Measurements from ENCODE around the gene PSMD13.

Gene PSMD13

GRCh38 chr11:290621-291231 lies 54.0 kb downstream of the PSMD13 start:
- no peak for DNase-seq

GRCh38 chr11:291281-292210 lies 54.8 kb downstream of the PSMD13 start:
- DNase-seq: no peak

GRCh38 chr11:292211-293121 lies 55.7 kb downstream of the PSMD13 start:
- DNase-seq: no peak

GRCh38 chr11:293271-293851 lies 56.6 kb downstream of the PSMD13 start:
- DNase-seq: no peak

- no peak for DNase-seq
Observed at GRCh38 chr11:293852-294661, 57.3 kb downstream of the PSMD13 start.

- DNase-seq: no peak
Observed at GRCh38 chr11:294780-295179, 58.0 kb downstream of the PSMD13 start.

GRCh38 chr11:295351-296170 lies 58.8 kb downstream of the PSMD13 start:
- no peak for DNase-seq

- no peak for DNase-seq
Observed at GRCh38 chr11:296171-297050, 59.6 kb downstream of the PSMD13 start.

GRCh38 chr11:297051-297585 lies 60.3 kb downstream of the PSMD13 start:
- DNase-seq: no peak

GRCh38 chr11:297586-298405 lies 61.0 kb downstream of the PSMD13 start:
- no peak for DNase-seq

GRCh38 chr11:298406-299065 lies 61.8 kb downstream of the PSMD13 start:
- DNase-seq: no peak

GRCh38 chr11:299081-299891 lies 62.5 kb downstream of the PSMD13 start, which contains the start of gene IFITM5:
Gene IFITM5 (minus strand): TSS chr11:299526. CDS start chr11:299490, 36 bp downstream.
- DNase-seq: no peak

- DNase-seq: no peak
Observed at GRCh38 chr11:299951-300735, 63.4 kb downstream of the PSMD13 start.
